Hepatic stellate cell (primary cell): Measurements from ENCODE around the gene PABPC4L.
"Not testable (repeated sequence)": the region's sequence is repeated elsewhere in the genome, so short reads cannot be mapped to it uniquely, and the experiment has no call there.

ENCODE experiments used
- DNase-seq: peaks from one replicate; pipeline ENCODE4 v3.0.0; 2011; ENCODE audit warnings: low spot score

PABPC4L gene

DNA sequence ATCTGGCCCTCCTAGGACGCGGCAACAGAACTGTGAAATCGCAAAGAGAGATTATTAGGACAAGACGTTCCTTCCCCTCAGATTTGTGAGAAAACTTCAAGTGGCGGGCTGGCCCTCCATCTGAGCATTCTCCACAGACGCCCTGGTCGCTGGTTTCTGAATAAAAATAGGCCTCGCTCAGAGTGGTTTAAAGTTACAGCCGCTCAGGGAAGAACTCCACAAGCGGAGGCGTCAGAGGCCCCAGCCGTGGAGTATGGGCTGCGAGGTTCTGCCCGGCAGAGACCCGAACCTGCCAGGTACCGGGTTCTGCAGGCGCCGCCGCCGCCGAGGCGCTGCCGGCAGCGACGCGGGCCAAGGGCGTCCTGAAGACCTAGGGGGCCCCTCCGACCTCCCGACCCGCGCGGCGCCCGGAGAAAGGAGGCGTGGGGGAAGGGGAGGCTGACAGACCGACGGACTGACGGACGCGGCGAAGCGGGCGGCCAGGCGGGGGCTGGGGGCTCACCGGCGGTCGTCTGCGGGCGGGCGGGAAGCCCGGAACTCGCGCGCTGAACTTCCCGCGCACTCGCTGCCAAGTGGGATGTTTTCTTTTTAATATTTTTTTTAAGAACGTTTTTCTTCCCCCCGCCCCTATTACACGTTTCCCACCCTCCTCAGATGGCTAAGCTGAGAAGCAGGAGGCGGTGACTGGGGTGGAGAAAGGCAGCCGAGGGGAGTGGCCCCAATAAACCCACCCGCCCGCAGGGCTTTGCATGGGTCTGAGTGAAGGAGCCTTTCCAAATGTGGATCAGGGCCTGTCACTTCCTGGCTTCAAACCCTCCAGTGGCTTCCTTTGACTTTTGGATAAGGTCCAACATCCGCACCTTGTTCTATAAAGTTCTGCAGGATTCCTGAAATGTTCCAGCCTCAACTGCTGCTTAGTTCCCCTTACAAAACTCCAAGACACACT lies at the start of gene PABPC4L:
Gene PABPC4L (minus strand): TSS at position 574 of the 946 bp plus-strand sequence. CDS start 770 bp downstream, outside the sequence.
- peak; percentile 14 for DNase-seq

DNA sequence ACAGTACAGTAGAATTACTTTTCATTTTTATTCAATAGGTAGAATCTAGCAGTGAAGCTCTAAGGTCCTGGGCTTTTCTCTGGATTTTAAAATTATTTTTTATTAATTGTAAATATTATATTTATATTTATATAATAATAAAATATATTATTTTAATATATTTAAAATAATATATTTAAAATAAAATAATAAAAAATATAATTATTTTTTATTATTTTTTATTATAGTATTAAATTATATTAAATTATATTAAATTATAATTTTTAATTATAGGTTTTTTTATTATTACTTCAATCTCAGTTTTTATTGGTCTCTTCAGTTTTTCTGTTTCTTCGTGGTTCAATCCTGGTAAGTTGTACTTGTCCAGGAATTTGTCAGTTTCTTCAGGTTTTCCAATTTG lies 49.7 kb upstream of the PABPC4L start:
- DNase-seq, result no peak

DNA sequence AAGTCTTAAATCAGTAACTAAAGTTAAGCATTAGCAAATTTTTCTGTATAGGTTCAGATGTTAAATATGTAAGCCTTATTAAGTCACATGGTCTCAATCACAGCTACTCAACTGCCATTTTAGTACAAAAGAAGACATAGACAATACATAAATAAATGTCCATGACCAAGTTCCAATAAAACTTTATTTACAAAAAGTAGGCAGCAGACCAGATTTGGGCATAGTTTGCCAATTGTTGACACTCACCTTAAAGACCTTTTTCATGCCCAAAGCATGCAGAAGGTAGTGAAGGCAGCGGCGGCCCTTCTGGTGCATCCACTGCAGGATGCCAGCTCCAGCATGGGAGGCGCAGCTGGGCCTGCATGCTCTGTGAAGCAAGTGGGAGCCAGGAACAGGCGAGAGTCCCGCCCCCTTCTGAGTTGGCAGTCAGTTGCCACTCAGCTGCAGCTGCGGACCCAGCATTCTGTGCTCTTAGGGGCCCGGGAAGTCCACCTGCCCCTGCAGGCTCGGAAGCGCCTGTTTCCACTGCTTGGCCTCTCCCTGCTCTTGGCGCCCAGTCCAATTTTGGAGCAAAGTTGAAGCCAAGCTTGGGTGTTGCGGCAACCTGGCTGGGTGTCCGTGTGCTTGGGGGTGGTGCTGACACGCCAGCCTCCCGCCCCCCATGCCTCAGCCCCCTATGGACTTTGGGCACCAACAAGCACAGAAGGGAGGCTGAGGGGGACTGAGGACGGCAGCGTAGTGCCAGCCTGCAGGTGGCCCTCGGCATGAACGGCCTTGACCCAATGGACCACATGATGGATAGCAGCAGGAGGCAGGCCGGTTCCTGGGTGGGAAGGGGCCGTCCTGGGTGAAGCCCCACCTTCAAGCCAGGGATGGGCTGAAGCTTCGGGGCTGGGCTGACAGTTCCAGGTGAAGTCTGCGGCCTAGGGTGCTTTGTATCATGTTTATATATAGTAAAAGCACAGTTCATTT lies 42.4 kb upstream of the PABPC4L start:
- DNase-seq, result no peak

DNA sequence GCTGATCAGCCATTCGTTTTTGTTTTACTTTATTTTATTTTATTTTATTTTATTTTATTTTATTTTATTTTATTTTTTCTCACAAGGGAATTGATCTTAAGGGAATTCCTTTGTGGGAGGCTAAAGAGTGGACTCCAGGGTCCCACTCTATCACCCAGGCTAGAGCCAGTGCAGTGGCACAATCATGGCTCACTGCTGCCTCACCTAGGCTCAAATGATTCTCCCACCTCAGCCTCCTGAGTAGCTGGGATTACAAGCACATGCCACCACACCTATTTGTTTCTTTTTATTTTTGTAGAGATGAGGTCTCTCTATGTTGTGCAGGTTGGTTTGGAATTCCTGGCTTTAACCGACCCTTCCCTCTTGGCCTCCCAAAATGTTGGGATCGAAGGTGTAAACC lies 17.5 kb upstream of the PABPC4L start:
- no peak for DNase-seq

DNA sequence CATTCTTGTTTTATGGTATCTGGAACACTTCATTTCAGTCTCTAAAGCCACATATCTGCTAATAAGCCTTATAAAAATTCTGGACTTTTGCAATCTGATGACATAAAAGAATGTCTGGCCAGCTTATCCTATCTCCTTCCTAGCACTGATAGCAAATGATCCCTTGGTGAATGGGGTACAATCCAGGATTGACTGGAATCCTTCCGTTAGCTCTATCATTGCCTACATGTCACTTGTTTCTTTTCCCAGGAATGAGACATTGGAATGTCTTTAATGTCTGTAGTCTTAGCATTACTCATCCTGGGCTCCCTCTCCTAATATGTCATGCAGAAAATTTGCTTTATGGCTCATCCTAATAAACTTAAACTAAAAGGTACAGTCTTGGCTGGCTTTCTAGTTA lies 14.8 kb upstream of the PABPC4L start:
- DNase-seq, result no peak

DNA sequence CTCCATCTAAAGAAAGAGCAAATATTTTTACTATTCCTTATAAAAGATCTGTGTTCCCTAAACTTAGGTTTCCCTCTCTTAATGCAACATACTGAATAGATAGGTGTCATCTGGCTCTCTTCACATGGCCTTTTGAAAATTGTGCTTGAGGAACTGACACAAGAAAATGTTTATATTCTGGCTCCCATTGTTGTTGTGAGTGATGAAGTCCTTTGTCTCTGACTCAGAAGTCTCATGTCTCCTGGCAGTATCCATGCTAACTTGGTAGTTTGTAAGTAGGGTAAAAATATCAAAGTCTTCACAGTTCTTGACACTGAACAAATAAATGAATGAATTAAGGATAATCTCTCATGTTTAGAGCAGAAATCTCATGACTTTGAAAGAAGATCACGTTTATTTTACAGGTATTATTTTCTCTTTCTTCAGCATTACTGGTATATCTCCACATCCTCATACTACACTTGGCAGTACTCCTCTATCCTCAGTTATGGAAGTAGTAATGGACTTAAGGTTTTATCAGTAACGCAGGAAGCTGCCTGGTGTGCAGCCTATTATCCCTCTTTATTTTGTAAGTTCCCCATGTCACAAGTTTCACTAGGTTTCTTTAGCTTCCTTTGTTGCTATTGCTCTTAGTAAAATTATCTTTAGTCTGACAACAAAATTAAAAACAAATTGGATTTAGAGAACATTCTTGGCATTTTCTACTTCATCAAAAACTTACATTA lies 14.2 kb upstream of the PABPC4L start:
- no peak for DNase-seq

DNA sequence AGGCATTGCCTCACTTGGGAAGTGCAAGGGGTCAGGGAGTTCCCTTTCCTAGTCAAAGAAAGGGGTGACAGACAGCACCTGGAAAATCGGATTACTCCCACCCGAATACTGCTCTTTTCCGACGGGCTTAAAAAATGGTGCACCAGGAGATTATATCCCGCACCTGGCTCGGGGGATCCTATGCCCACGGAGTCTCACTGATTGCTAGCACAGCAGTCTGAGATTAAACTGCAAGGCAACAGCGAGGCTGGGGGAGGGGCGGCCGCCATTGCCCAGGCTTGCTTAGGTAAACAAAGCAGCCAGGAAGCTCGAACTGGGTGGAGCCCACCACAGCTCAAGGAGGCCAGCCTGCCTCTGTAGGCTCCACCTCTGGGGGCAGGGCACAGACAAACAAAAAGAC lies 6.4 kb upstream of the PABPC4L start:
- not testable (repeated sequence) for DNase-seq

DNA sequence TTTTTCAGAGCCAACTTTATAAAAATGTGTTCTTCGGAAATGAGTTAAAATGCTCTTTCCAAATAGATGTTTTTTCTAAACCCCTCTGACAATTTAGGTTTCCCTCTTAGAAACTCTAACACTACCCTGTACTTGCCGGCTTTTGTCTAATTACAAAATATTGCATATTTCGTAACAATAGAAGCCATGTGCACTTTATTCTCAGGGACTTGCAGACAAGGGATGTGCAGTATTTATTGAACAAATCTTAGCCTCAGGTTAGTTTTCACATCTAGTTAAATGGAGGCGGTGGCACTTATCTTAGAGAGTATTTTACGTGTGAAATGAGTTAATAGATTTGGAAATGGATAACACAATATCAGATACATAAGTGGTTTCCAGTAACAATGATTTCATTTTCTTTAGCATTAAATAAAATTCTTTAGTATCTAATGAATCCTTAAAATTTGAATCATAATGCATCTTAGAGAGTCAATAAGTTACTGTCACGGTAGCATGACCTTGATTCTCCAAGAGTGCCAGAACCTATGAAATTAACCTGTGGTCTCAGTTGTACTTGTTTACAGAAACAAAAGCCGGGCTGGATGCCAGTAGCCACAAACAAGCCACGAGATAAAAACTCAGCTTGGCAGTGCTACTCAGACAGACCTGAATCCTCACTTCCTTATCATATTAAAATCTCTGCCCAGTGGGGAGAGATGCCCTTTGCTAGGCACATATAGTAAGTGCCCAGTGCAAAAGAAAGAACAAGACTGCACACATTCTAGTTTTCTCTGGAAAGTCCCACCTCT lies 772 bp upstream of the PABPC4L start:
- DNase-seq, result no peak

DNA sequence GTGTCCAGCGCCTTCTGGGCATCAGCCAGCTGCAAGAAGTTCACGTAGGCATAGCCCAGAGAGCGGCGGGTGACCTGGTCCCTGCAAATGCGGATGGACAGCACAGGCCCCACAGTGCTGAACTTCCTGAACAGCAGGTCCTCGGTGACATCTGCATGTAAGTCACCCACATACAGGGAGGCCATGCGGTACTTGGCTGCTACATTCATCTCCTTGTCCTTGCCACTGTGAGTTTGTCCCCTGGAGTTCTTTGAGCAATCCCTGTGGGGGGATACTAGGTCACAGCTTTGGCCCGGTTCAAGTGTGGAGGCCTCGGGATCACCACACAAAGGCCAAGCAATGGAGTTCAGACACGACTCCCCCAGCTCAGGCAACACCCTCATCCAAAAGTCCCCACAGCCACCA lies 776 bp downstream of the PABPC4L start:
- peak; percentile 0 for DNase-seq

DNA sequence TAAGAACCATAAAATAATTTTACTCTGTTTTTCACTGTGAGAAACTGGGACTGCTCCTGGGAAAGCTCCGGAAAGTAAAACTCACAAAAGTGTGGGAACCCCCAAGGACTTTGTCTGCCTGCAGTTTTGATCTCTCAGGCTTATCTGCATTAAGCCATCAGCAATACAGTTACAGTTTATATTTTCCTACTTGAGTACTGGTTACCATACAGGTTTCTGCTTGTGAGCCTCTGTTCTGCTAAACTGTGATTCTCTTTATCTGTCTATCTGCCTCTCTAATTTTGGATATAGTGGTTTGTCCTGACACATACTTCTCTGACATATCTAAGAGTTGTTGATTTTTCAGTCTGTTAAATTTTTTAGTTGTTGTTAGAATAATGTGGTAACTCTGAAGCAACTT lies 11.6 kb downstream of the PABPC4L start:
- no peak for DNase-seq

DNA sequence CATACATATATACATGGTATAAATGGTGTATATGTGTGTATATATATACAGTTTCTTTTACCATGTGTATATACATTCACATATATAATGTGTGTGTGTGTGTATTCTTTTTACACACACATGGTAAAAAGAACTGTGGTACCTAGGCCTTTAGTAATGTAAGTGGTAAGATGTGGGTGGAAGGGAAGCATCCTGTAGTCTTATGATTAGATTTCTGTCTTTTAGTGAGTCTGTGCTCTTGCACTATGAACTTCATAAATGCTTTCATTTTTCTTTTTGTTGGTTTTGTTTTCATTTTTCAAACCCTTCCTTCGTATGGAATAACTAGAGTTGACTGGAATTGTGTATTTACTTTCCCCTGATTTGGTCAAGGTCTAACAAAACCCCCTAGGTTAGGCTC lies 12.1 kb downstream of the PABPC4L start:
- DNase-seq, result no peak

DNA sequence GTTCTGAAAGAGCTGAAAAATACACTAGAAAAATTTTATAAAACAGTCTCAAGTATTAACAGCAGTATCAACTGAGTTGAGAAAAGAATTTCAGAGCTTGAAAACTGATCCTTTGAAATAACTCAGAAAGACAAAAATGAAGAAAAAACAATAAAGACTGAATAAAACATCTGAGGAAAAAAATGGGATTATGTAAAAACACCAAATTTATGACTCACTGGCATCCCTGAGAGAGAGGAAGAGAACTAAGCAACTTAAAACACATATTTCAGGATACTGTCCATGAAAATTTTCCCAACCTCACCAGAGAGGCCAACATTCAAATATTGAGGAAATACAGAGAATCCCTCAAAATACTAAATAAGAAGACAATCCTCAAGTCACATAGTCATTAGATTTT lies 22.9 kb downstream of the PABPC4L start:
- no peak for DNase-seq

DNA sequence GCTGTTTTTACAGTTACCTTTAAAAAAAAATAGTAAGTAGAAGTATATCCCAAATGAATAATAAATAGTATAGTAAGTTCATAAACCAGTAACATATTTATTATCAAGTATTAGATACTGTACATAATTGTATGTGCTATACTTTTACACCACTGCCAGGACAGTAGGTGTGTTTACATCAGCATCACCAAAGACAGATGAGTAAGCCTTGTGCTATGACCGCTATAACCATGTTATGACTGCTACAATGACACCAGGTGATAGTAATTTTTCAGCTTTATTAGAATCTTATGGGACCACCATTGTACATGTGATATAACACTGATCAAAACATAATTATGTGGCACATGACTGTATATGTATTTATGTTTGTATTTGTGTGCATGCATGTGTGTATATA lies 27.3 kb downstream of the PABPC4L start:
- DNase-seq, result no peak

DNA sequence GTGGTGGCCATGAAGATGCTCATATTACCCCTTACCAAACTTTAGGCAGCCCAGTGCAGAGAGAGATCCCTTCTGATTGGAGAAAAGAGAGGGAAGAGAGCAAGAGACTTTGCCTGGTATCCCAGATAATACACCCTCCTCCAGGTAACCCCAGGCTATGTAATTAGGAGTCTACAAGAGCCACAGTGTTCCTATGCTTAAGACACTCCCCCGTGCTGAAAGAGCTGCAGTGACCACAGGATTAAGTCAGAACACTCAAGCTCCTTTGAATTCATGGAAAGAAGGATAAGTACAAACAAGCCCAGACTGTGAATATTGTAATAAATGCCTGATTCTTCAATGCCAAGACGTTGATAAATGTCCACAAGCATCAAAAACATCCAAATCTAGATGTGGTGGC lies 41.4 kb downstream of the PABPC4L start:
- DNase-seq, result no peak

DNA sequence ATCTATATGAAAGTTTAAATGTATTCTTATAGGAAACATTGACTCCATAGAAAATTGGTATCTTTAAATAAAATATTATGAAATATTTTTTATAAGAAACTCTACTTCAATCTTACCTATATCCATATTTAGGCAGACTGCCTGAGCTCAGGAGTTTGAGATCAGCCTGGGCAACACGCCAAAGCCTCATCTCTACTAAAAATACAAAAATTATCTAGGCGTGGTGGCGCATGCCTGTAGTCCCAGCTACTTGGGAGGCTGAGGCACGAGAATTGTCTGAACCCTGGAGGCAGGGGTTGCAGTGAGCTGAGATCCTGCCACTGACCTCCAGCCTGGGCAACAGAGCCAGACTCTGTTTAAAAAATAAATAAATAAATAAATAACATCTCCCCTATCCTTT lies 47.5 kb downstream of the PABPC4L start:
- no peak for DNase-seq

DNA sequence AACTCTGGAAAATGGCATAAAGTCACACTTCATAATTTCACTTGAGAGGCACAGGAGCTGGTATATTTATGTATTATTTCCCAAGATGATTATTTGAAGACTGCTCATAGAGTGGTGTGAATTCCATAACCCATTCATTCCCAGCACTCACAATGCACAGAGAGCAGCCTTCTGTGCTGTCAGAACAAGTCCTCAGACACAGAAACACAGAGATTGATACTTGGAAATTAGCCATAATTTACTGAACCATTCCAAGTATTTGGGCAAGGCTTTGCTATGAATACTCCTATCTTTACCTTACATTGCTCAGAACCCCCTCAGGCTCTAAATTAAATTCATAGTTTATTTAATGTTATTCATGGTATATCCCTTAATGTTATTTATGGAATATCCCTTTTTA lies 53.6 kb downstream of the PABPC4L start:
- DNase-seq, result no peak
